CD4-positive, alpha-beta T cell treated with Interleukin-10 for 1 hour (primary cell): ENCODE results near the gene IL32.
A peak's percentile ranks its signal among the peaks of the same experiment; 100 is the strongest.
"Not testable (repeated sequence)": the region's sequence is repeated elsewhere in the genome, so short reads cannot be mapped to it uniquely, and the experiment has no call there.

Experiments
- DNase-seq: peaks from one replicate; pipeline ENCODE4 v3.0.0-alpha.2; 2020

IL32 gene

GRCh38 chr16:3053330-3053710 is 12.1 kb upstream of the IL32 start:
- not testable (repeated sequence) for DNase-seq

- DNase-seq, result no peak
Observed at GRCh38 chr16:3054965-3055733, 10.3 kb upstream of the IL32 start.

GRCh38 chr16:3055734-3056115 is 9.7 kb upstream of the IL32 start:
- DNase-seq, result not testable (repeated sequence)

- DNase-seq, result no peak
Observed at GRCh38 chr16:3056336-3057180, 8.9 kb upstream of the IL32 start.

GRCh38 chr16:3057181-3058138 is 8.0 kb upstream of the IL32 start:
- no peak for DNase-seq

DNA sequence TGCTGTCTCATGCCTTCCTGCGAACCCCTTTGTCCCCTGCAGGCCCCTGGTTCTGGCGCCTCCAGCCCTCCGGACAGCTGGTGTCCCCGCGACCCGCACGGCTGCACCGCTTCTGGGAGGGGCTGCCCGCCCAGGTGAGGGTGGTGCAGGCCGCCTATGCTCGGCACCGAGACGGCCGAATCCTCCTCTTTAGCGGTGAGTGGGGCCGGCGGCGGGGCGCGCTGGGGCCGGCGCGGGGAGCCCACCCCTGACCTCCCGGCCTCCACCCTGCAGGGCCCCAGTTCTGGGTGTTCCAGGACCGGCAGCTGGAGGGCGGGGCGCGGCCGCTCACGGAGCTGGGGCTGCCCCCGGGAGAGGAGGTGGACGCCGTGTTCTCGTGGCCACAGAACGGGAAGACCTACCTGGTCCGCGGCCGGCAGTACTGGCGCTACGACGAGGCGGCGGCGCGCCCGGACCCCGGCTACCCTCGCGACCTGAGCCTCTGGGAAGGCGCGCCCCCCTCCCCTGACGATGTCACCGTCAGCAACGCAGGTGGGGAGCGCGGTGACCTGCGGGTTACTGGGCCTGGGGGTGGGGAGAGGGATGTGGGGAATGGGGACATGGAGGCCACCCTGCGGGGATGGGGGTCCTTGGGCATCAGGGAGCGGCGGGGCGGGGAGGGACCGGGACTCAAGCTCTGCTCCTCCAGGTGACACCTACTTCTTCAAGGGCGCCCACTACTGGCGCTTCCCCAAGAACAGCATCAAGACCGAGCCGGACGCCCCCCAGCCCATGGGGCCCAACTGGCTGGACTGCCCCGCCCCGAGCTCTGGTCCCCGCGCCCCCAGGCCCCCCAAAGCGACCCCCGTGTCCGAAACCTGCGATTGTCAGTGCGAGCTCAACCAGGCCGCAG is 7.1 kb upstream of the IL32 start:
- DNase-seq, result peak; percentile 61

DNA sequence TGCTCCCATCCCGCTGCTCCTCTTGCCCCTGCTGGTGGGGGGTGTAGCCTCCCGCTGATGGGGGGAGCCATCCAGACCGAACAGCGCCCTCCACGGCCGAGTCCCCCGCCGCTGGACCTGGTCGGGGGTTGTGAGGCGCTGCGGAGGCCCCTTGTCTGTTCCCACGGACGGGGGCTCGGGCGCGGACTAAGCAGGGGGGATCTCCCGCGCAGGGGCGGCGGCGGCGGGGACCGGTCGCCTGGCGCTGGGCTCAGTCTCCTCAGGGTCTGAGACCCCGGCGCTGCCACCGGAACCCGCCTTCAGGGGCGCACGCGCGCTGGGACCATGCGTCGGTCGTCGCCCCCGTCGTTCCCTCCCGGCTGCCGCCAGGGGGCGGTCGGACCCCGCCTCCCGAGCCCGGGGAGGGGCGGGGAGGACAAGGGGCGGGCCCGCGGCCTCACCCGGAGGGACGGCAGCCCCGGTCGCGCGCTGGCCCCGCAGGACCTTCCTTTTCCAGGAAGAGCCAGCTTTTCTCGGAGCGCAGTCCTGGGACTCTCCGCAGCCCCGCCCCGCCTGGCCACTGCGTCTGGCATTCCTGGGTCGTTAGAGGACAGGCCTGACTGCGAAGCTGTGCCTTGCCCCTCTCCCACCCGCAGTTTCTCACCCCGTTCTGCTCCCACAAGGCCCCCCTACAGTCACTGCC is 6.3 kb upstream of the IL32 start:
- peak; percentile 90 for DNase-seq

GRCh38 chr16:3059723-3060242 is 5.7 kb upstream of the IL32 start:
- no peak for DNase-seq

- DNase-seq, result no peak
Observed at GRCh38 chr16:3060339-3061127, 4.9 kb upstream of the IL32 start.

- DNase-seq, result no peak
Observed at GRCh38 chr16:3062553-3062952, 2.9 kb upstream of the IL32 start.

DNA sequence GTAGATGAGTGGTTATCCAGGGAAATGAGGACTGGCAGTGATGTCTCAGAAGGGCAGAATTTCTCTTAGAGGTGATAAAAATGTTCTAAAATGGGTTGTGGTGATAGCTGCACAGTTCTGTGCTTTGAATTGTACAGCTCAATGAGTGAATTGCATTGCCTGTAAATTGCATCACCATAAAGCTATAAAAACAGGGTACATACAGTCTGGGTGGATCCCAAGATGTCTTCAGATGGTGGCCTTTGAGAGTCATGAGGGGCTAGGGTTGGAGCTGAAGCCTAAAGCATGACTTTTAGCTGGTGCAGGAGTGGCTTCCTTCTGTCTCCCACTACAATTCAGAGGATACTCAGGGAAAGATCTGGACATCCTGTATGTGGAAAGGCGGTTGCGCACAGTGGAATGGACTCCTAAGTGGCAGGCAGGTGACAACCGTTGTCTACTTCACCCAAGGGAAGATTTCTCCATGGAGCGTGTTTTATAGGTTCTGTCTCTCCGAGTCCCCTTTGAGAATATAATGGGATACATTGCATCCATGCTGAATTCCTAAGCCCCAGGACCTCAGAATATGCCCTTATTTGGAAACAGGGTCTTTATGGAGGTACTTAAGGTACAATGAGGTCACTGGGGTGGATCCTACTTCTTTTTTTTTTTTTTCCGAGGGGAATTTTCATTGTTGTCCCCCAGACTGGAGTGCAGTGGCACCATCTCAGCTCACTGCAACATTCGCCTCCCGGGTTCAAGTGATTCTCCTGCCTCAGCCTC is 1.6 kb upstream of the IL32 start:
- DNase-seq, result no peak

DNA sequence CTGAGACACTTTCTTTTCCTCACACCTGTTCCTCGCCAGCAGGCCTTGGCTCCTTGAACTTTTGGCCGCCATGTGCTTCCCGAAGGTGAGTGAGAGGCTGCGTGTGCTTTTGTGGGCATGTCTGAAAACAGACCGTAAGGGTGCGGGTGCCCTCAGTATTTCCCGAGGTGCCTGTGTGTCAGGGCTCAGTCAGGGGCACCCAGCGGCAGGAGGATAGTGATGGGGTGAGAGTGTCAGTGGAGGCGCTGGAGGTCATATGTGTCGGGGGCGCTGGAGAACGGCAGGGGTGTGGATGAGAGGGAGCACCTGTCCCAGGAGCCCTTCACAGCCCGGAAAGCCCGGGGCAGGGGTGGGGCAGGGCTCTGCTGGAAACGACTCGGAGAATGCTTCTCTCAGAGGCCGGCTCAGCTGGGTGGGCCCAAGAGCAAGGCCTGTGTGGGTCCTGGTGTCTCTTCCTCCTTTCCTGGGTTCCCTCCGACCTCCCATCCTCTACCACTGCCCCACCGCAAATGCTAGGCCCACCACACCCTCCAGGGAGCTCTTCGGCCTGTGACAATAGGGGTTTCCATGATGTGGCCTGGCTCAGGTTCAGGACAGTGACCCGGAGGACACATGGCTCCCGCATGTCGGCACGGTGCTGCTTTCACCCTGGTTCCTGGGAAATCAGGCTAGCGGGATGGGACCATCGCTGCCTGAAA is 451 bp downstream of the IL32 start:
- no peak for DNase-seq

DNA sequence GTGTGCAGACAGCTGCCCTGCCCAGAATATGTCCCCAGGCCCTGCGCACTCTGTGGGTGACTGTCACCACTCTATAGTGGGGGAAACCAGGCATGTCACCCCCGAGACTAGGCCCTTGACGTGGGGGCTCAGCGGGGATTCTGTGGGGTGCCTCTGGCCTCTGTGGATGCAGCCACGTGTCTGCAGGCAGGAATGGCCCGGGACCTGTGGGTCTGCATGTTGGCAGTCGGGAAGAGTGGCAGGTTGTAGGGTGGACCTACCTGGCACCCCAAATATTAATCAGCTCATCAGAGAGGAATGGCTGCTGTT is 954 bp downstream of the IL32 start:
- DNase-seq, result no peak

GRCh38 chr16:3068487-3068886 is 3.0 kb downstream of the IL32 start:
- DNase-seq, result peak; percentile 52

DNA sequence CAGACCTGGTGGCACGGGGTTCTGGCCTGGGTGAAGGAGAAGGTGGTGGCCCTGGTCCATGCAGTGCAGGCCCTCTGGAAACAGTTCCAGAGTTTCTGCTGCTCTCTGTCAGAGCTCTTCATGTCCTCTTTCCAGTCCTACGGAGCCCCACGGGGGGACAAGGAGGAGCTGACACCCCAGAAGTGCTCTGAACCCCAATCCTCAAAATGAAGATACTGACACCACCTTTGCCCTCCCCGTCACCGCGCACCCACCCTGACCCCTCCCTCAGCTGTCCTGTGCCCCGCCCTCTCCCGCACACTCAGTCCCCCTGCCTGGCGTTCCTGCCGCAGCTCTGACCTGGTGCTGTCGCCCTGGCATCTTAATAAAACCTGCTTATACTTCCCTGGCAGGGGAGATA is 3.7 kb downstream of the IL32 start:
- not testable (repeated sequence) for DNase-seq

DNA sequence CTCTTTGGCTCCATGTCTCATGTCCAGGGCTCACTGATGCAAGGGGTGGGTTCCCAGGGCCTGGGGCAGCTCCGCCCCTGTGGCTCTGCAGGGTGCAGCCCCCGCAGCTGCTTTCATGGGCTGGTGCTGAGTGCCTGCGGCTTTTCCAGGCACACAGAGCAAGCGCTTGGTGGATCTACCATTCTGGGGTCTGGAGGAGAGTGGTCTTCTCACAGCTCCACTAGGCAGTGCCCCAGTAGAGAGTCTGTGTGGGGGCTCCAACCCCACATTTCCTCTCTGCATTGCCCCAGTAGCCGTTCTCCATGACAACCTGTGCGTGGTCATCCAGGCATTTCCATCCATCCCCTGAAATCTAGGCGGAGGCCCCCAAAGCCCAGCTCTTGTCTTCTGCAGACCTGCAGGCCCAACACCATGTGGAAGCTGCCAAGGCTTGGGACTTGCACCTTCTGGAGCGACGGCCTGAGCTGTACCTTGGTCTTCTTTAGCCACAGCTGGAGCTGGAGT is 5.2 kb downstream of the IL32 start:
- peak; percentile 55 for DNase-seq

GRCh38 chr16:3071655-3072054 is 6.2 kb downstream of the IL32 start:
- DNase-seq, result peak; percentile 47

- DNase-seq, result peak; percentile 60
Observed at GRCh38 chr16:3072148-3072547, 6.7 kb downstream of the IL32 start.
